Measurements from ENCODE around the gene STAB1.

STAB1 gene

DNA sequence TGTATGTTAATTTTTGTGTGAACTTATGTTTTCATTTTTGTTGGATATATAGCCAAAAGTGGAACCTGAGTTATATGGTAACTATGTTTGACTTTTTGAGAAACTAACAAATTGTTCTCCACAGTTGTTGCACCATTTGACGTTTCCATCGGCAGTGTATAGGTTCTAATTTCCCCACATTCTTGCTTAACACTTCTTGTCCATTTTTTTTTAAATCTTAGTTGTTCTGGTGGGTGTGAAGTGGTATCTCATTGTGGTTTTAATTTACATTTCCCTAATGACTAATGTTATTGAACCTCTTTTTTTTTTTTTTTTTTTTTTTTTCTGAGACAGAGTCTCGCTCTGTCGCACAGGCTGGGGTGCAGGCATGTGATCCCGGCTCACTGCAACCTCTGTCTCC lies 31.7 kb upstream of the STAB1 start:
- H3K27me3 ChIP-seq (ENCODE audit: insufficient read depth, low read length, poor library complexity, severe bottlenecking): no peaks in the 10 kb centered on the region
- peaks cover 17% of the 10 kb centered on the region for H4K20me1 ChIP-seq (ENCODE audit: insufficient read depth, low read length, poor library complexity, severe bottlenecking)
- H3K79me2 ChIP-seq (ENCODE audit: insufficient read depth, low read length): peaks cover 82% of the 10 kb centered on the region
- H3K4me2 ChIP-seq (ENCODE audit: low read depth, low read length, poor library complexity, severe bottlenecking): peak overlapping the region; percentile 50
- peaks cover 58% of the 10 kb centered on the region; the same call in 1 of the 2 replicates for H3K36me3 ChIP-seq (ENCODE audit: insufficient read depth, low read length)
- H3K4me1 ChIP-seq (ENCODE audit: insufficient read depth, low read length, poor library complexity, severe bottlenecking): peaks cover 16% of the 10 kb centered on the region
- TF ChIP-seq EZH2phosphoT487 (IDR thresholded peaks at IDR 0.05; ENCODE audit: borderline replicate concordance): no peak
- TF ChIP-seq CTCF (conservative IDR thresholded peaks at IDR 0.05; ENCODE audit: low read length): no peak
- H2AFZ ChIP-seq (ENCODE audit: low read length): no peak overlapping the region
- H3K9me3 ChIP-seq (ENCODE audit: insufficient read depth, low read depth, low read length): no peaks in the 10 kb centered on the region
- no peak overlapping the region for H3K4me3 ChIP-seq (ENCODE audit: low read length, poor library complexity, severe bottlenecking)
- H3F3A ChIP-seq (ENCODE audit: low read depth): no peaks in the 10 kb centered on the region
- H3K9ac ChIP-seq (ENCODE audit: low read depth, low read length, poor library complexity, severe bottlenecking): no peak overlapping the region
- no peaks in the 10 kb centered on the region for H3K9me2 ChIP-seq (replicated peaks; ENCODE audit: low read depth, low read length)

GRCh38 chr3:52468336-52468735 lies 26.8 kb upstream of the STAB1 start:
- TF ChIP-seq EZH2phosphoT487 (IDR thresholded peaks at IDR 0.05; ENCODE audit: borderline replicate concordance) (no peak), CTCF (conservative IDR thresholded peaks at IDR 0.05; ENCODE audit: low read length) (no peak)
- H2AFZ ChIP-seq (ENCODE audit: low read length): no peak overlapping the region
- H3K27me3 ChIP-seq (ENCODE audit: insufficient read depth, low read length, poor library complexity, severe bottlenecking): no peaks in the 10 kb centered on the region
- H3K79me2 ChIP-seq (ENCODE audit: insufficient read depth, low read length): peaks cover 45% of the 10 kb centered on the region
- no peak overlapping the region for H3K4me3 ChIP-seq (ENCODE audit: low read length, poor library complexity, severe bottlenecking)
- no peaks in the 10 kb centered on the region for H3K4me1 ChIP-seq (ENCODE audit: insufficient read depth, low read length, poor library complexity, severe bottlenecking)
- H3K9ac ChIP-seq (ENCODE audit: low read depth, low read length, poor library complexity, severe bottlenecking): no peak overlapping the region
- H3K4me2 ChIP-seq (ENCODE audit: low read depth, low read length, poor library complexity, severe bottlenecking): no peak overlapping the region
- H4K20me1 ChIP-seq (ENCODE audit: insufficient read depth, low read length, poor library complexity, severe bottlenecking): peaks cover 8% of the 10 kb centered on the region
- no peaks in the 10 kb centered on the region for H3K9me3 ChIP-seq (ENCODE audit: insufficient read depth, low read depth, low read length)
- H3F3A ChIP-seq (ENCODE audit: low read depth): no peaks in the 10 kb centered on the region
- H3K36me3 ChIP-seq (ENCODE audit: insufficient read depth, low read length): peaks cover 59% of the 10 kb centered on the region; the same call in 1 of the 2 replicates
- no peaks in the 10 kb centered on the region for H3K9me2 ChIP-seq (replicated peaks; ENCODE audit: low read depth, low read length)

GRCh38 chr3:52469001-52469400 lies 26.1 kb upstream of the STAB1 start:
- H3K9me3 ChIP-seq (ENCODE audit: insufficient read depth, low read depth, low read length): no peaks in the 10 kb centered on the region
- no peaks in the 10 kb centered on the region for H3K9me2 ChIP-seq (replicated peaks; ENCODE audit: low read depth, low read length)
- H3K4me2 ChIP-seq (ENCODE audit: low read depth, low read length, poor library complexity, severe bottlenecking): no peak overlapping the region
- H3K36me3 ChIP-seq (ENCODE audit: insufficient read depth, low read length): peaks cover 65% of the 10 kb centered on the region; the same call in 1 of the 2 replicates
- peaks cover 38% of the 10 kb centered on the region for H3K79me2 ChIP-seq (ENCODE audit: insufficient read depth, low read length)
- peaks cover 8% of the 10 kb centered on the region for H4K20me1 ChIP-seq (ENCODE audit: insufficient read depth, low read length, poor library complexity, severe bottlenecking)
- H3K4me1 ChIP-seq (ENCODE audit: insufficient read depth, low read length, poor library complexity, severe bottlenecking): no peaks in the 10 kb centered on the region
- H3K4me3 ChIP-seq (ENCODE audit: low read length, poor library complexity, severe bottlenecking): no peak overlapping the region
- no peak overlapping the region for H2AFZ ChIP-seq (ENCODE audit: low read length)
- no peaks in the 10 kb centered on the region for H3F3A ChIP-seq (ENCODE audit: low read depth)
- no peak overlapping the region for H3K9ac ChIP-seq (ENCODE audit: low read depth, low read length, poor library complexity, severe bottlenecking)
- TF ChIP-seq CTCF (conservative IDR thresholded peaks at IDR 0.05; ENCODE audit: low read length) (no peak), EZH2phosphoT487 (IDR thresholded peaks at IDR 0.05; ENCODE audit: borderline replicate concordance) (no peak)
- no peaks in the 10 kb centered on the region for H3K27me3 ChIP-seq (ENCODE audit: insufficient read depth, low read length, poor library complexity, severe bottlenecking)

Measured in Loucy (cell line).